SHP77 treated with DMSO at 0.1 percent for 48 hours (cell line): ENCODE measurements around the gene TEX14.

Experiments used
- DNase-seq: peaks from one replicate; lab custom pipeline; 2025; lab: John Stamatoyannopoulos, UW

TEX14 gene, protein sequence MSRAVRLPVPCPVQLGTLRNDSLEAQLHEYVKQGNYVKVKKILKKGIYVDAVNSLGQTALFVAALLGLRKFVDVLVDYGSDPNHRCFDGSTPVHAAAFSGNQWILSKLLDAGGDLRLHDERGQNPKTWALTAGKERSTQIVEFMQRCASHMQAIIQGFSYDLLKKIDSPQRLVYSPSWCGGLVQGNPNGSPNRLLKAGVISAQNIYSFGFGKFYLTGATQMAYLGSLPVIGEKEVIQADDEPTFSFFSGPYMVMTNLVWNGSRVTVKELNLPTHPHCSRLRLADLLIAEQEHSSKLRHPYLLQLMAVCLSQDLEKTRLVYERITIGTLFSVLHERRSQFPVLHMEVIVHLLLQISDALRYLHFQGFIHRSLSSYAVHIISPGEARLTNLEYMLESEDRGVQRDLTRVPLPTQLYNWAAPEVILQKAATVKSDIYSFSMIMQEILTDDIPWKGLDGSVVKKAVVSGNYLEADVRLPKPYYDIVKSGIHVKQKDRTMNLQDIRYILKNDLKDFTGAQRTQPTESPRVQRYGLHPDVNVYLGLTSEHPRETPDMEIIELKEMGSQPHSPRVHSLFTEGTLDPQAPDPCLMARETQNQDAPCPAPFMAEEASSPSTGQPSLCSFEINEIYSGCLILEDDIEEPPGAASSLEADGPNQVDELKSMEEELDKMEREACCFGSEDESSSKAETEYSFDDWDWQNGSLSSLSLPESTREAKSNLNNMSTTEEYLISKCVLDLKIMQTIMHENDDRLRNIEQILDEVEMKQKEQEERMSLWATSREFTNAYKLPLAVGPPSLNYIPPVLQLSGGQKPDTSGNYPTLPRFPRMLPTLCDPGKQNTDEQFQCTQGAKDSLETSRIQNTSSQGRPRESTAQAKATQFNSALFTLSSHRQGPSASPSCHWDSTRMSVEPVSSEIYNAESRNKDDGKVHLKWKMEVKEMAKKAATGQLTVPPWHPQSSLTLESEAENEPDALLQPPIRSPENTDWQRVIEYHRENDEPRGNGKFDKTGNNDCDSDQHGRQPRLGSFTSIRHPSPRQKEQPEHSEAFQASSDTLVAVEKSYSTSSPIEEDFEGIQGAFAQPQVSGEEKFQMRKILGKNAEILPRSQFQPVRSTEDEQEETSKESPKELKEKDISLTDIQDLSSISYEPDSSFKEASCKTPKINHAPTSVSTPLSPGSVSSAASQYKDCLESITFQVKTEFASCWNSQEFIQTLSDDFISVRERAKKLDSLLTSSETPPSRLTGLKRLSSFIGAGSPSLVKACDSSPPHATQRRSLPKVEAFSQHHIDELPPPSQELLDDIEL (N-terminal part only)

DNA sequence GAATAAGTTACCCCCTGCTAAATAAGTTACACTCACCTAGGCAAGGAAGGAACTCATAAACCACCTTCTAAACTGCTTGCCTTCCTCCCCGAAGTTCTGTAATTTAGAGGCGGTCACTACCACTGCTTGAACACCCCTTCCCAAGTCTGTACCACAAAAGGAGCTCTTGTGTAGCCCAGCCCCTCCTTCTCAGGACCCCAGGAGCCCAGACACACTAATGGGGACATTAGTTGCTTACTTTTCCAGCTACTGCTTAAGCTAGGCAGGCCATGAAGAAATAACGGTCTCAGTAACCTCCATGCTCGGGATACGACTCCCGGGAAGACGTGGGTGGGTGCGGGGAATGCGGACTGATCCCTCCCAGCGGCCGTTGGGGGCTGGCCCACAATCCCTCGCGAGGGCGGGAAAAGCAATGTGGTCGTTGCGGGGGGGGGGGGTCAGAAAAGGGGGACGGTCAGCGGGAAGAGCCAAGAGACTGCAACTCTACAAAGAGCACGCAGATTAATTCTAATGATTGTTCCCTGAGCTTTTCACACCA lies at the start of gene TEX14:
TEX14 (minus strand) TSS at position 345 of the 538 bp plus-strand sequence. CDS start 40,044 bp downstream, outside the sequence.
- DNase-seq, result no peak

DNA sequence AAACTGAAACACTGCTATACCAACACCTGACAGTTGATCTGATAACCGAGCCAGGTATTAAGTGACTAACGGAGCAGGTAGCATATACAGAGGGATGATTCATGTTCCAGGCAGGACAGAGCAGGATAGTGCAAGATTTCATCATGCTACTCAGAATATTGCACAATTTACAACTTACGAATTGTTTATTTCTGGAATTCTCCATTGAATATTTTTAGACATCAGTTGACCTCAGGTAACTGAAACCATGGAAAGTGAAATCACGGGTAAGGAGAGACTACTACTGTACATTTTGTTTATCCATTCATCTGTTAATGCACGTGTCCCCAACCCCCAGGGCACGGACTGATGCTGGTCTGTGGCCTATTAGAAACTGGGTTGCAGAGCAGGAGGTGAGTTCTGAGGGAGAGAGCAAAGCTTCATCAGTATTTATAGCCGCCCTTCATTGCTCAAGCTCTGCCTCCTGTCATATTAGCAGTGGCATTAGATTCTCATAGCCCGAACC lies 49.3 kb upstream of the TEX14 start:
- DNase-seq, result no peak

DNA sequence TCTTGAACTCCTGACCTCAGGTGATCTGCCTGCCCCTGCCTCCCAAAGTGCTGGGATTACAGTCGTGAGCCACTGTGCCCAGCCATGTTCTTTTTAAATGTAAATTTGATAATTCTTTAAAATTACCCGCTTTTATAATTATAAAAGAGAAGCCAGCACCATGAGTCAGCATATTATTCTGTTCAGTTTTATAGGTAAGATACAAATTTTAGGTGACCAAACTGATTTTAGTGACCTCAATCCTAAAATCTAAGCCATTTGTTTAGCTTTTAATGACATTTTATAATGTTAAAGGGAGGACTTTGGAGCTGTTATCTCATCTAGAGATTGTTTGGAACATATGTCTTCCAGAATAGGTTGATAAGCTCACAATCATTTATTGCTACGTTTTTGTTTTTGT lies 43.0 kb upstream of the TEX14 start:
- DNase-seq, result no peak

DNA sequence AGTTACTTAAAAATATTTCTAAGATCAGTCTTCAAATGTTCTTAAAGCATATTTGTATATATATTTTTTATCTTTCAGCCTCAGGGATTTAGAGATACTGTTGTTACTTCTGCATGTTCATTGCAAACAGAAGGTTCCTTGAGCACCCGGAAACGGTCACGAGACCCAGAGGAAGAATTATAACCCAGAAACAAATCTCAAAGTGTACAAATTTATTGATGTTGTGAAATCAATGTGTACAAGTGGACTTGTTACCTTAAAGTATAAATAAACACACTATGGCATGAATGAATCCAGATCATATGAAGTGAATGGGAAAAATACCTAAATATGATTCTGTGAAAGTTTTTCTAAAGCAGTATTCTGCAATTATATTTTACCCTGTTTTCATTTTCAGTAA lies 42.2 kb upstream of the TEX14 start:
- DNase-seq, result no peak

DNA sequence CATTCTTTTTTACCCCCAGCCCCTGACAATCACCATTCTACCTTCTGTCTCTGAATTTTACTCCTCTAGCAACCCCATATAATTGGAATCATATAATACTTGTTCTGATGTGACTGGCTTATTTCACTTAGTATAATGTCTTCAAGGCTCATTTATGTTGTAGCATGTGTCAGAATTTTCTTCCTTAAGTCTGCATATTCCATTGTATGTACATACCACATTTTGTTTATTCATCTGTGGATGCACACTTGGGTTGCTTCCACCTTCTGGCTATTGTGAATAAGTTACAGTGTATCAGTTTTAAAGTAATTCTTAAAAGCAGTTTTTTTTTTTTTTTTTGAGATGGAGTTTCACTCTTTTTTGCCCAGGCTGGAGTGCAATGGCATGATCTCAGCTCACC lies 39.1 kb upstream of the TEX14 start:
- DNase-seq, result no peak

GRCh38 chr17:58728798-58729197 lies 37.0 kb upstream of the TEX14 start:
- DNase-seq, result no peak

GRCh38 chr17:58722696-58723095 lies 30.9 kb upstream of the TEX14 start:
- no peak for DNase-seq

DNA sequence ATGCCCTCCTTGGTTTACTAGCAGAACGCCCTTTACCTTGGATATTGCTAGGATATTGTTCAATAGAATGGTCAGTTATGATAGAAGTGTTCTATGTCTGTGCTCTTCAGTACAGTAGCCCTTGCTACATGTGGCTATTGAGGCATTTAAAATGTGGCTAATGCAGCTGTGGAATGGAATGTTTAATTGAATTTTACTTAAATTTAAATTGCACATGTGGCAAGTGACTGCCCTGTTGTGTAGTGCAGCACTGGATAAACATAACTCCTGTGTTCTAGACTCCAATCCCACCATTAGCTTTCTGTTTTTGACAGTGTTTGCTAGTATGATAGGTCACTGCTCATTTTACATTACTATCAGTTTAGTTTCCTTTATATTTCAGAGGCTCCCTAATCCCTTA lies 30.4 kb upstream of the TEX14 start:
- no peak for DNase-seq

- DNase-seq, result no peak
Measured at GRCh38 chr17:58710948-58711552, 19.2 kb upstream of the TEX14 start.

DNA sequence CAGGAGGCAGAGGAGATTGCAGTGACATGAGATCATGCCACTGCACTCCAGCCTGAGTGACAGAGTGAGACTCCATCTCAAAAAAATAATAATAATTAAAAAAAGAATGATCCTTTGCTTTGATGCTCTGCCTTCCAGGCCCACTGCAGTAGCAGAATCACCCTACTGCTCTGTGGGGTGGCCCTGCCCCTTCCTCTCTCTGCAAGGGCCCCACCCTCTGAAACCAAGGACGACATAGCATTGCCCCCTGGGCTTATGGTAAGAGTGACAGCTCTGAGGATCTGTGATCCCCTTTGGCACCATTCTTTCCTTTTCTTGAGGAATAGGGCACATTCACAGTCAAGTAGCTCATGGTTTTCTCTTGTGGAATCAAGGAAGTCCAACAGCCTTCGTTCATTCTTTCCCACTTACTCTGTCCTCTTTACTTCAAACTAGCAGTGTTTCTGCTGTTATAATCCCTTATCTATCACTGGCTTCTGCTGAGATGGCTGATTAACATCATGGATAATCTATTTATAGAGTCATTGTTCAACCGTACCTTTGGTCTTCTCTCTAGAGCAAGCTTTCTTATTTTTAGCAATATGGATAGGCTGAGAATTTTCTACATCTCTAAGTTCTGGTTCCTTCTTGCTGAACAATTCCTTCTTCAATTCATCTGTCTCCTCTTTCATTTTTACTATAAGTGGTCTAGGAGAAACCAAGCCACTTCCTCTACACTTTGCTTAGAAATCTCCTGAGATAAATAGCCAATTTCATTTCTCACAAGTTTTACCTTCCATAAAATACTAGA lies 14.7 kb upstream of the TEX14 start:
- DNase-seq, result no peak

DNA sequence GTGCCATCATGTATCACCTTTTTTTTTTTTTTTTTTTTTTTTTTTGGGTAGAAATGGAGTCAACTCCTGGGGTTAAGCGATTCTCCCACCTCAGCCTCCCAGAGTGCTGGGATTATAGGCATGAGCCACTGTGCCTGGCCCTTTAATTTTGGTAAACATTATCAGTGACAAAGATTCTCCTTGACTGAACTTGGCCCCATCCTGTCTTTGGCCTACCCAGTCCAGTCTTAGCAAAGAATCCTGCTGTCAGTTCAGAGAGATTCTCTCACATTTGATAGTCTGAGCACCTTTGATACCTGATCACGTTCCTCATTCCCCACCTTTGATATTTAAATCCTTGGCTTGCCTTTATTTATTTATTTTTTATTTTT lies 12.1 kb upstream of the TEX14 start:
- no peak for DNase-seq

- no peak for DNase-seq
Measured at GRCh38 chr17:58703137-58703915, 11.5 kb upstream of the TEX14 start.

- no peak for DNase-seq
Measured at GRCh38 chr17:58702708-58703107, 10.9 kb upstream of the TEX14 start.

- DNase-seq, result no peak
Measured at GRCh38 chr17:58702045-58702476, 10.2 kb upstream of the TEX14 start.

GRCh38 chr17:58699771-58700170 lies 7.9 kb upstream of the TEX14 start:
- DNase-seq, result no peak

- no peak for DNase-seq
Measured at GRCh38 chr17:58694826-58695225, 3.0 kb upstream of the TEX14 start.

DNA sequence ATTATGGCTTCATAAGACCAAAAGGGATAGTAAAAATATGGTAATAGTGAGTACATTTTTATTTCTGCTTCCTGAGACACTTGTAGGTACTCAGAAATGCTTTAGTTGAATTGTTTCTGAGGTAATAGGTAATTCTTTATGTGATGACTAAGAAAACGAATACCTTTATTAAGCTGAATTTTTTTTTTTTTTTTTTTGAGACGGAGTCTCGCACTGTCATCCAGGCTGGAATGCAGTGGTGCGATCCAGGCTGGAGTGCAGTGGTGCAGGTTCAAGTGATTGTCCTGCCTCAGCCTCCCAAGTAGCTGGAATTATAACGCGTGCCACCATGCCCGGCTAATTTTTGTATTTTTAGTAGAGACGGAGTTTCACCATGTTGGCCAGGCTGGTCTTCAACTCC lies 2.5 kb upstream of the TEX14 start:
- no peak for DNase-seq

GRCh38 chr17:58693751-58694150 lies 1.9 kb upstream of the TEX14 start:
- no peak for DNase-seq

GRCh38 chr17:58693208-58693607 lies 1.4 kb upstream of the TEX14 start:
- no peak for DNase-seq
